Stimulated activated naive CD8-positive, alpha-beta T cell treated with anti-CD3 and anti-CD28 coated beads, Interleukin-15, Interleukin-2, amounts not matched to agents 100 ng/mL and 50 ng/mL, for 24 hours (primary cell): ENCODE data around the gene PTPN5.
A peak's percentile ranks its signal among the peaks of the same experiment; 100 is the strongest.

Experiments
- H3K27ac Mint-ChIP-seq: one replicate; pipeline ENCODE4 v1.8.0; 2021; ENCODE audit warnings: mild to moderate bottlenecking, mixed read lengths
- H3K27me3 Mint-ChIP-seq: one replicate; pipeline ENCODE4 v1.8.0; 2021; ENCODE audit warnings: mixed read lengths
- H3K36me3 Mint-ChIP-seq: one replicate; pipeline ENCODE4 v1.8.0; 2021; ENCODE audit warnings: low read depth, mixed read lengths
- H3K4me1 Mint-ChIP-seq: one replicate; pipeline ENCODE4 v1.8.0; 2021; ENCODE audit warnings: low read depth, mixed read lengths
- H3K4me3 Mint-ChIP-seq: one replicate; pipeline ENCODE4 v1.8.0; 2021; ENCODE audit warnings: mild to moderate bottlenecking, mixed read lengths
- H3K9me3 Mint-ChIP-seq: one replicate; pipeline ENCODE4 v1.8.0; 2021; ENCODE audit warnings: mixed read lengths

The PTPN5 gene

GRCh38 chr11:18780896-18781295, 10.7 kb downstream of the PTPN5 start:
- H3K27ac Mint-ChIP-seq = no peak overlapping the region
- no peaks in the 10 kb centered on the region for H3K36me3 Mint-ChIP-seq
- no peak overlapping the region for H3K4me3 Mint-ChIP-seq
- peaks cover 5% of the 10 kb centered on the region for H3K4me1 Mint-ChIP-seq
- no peaks in the 10 kb centered on the region for H3K27me3 Mint-ChIP-seq
- H3K9me3 Mint-ChIP-seq = no peaks in the 10 kb centered on the region

- Mint-ChIP-seq H3K27ac (no peak overlapping the region), H3K9me3 (no peaks in the 10 kb centered on the region), H3K36me3 (no peaks in the 10 kb centered on the region), H3K27me3 (no peaks in the 10 kb centered on the region), H3K4me3 (no peak overlapping the region), H3K4me1 (peaks cover 5% of the 10 kb centered on the region)
These were observed 11.3 kb downstream of the PTPN5 start for GRCh38 chr11:18780329-18780728.

GRCh38 chr11:18778468-18778867, 13.1 kb downstream of the PTPN5 start:
- no peak overlapping the region for H3K4me3 Mint-ChIP-seq
- peaks cover 5% of the 10 kb centered on the region for H3K4me1 Mint-ChIP-seq
- H3K27ac Mint-ChIP-seq = no peak overlapping the region

GRCh38 chr11:18776324-18776723, 15.3 kb downstream of the PTPN5 start:
- Mint-ChIP-seq H3K4me1 (peaks cover 5% of the 10 kb centered on the region), H3K27me3 (peaks cover 4% of the 10 kb centered on the region), H3K27ac (no peak overlapping the region), H3K36me3 (no peaks in the 10 kb centered on the region), H3K9me3 (no peaks in the 10 kb centered on the region), H3K4me3 (no peak overlapping the region)

More at GRCh38 chr11:18778468-18778867, 13.1 kb downstream of the PTPN5 start:
- Mint-ChIP-seq H3K9me3 (no peaks in the 10 kb centered on the region), H3K27me3 (no peaks in the 10 kb centered on the region), H3K36me3 (no peaks in the 10 kb centered on the region)

- Mint-ChIP-seq H3K4me1 (peaks cover 5% of the 10 kb centered on the region), H3K36me3 (no peaks in the 10 kb centered on the region), H3K27me3 (peaks cover 7% of the 10 kb centered on the region), H3K4me3 (no peak overlapping the region), H3K27ac (no peak overlapping the region), H3K9me3 (no peaks in the 10 kb centered on the region)
These were observed 15.9 kb downstream of the PTPN5 start for GRCh38 chr11:18775492-18776292.

- Mint-ChIP-seq H3K4me1 (peaks cover 5% of the 10 kb centered on the region), H3K4me3 (no peak overlapping the region), H3K27ac (no peak overlapping the region), H3K9me3 (no peaks in the 10 kb centered on the region), H3K27me3 (peaks cover 7% of the 10 kb centered on the region), H3K36me3 (no peaks in the 10 kb centered on the region)
These were observed 16.8 kb downstream of the PTPN5 start for GRCh38 chr11:18774801-18775200.

- Mint-ChIP-seq H3K4me3 (no peak overlapping the region), H3K9me3 (no peaks in the 10 kb centered on the region), H3K4me1 (peaks cover 8% of the 10 kb centered on the region), H3K27ac (no peak overlapping the region), H3K36me3 (no peaks in the 10 kb centered on the region), H3K27me3 (peaks cover 7% of the 10 kb centered on the region)
These were observed 17.9 kb downstream of the PTPN5 start for GRCh38 chr11:18773681-18774080.

- H3K4me1 Mint-ChIP-seq = peaks cover 11% of the 10 kb centered on the region
- no peaks in the 10 kb centered on the region for H3K9me3 Mint-ChIP-seq
- H3K36me3 Mint-ChIP-seq = no peaks in the 10 kb centered on the region
- no peak overlapping the region for H3K4me3 Mint-ChIP-seq
- peaks cover 7% of the 10 kb centered on the region for H3K27me3 Mint-ChIP-seq
- no peak overlapping the region for H3K27ac Mint-ChIP-seq
These were observed 18.5 kb downstream of the PTPN5 start for GRCh38 chr11:18773104-18773503.

- Mint-ChIP-seq H3K36me3 (no peaks in the 10 kb centered on the region), H3K4me1 (peaks cover 16% of the 10 kb centered on the region), H3K9me3 (no peaks in the 10 kb centered on the region), H3K27me3 (peaks cover 7% of the 10 kb centered on the region), H3K27ac (no peak overlapping the region), H3K4me3 (no peak overlapping the region)
These were observed 19.4 kb downstream of the PTPN5 start for GRCh38 chr11:18772211-18772610.

GRCh38 chr11:18771266-18772035, 20.1 kb downstream of the PTPN5 start:
- Mint-ChIP-seq H3K9me3 (no peaks in the 10 kb centered on the region), H3K27me3 (peaks cover 7% of the 10 kb centered on the region), H3K4me1 (peaks cover 16% of the 10 kb centered on the region), H3K27ac (no peak overlapping the region), H3K36me3 (no peaks in the 10 kb centered on the region), H3K4me3 (no peak overlapping the region)

GRCh38 chr11:18770479-18771125, 21.0 kb downstream of the PTPN5 start:
- Mint-ChIP-seq H3K4me1 (peaks cover 16% of the 10 kb centered on the region), H3K27me3 (peaks cover 7% of the 10 kb centered on the region), H3K4me3 (no peak overlapping the region), H3K36me3 (no peaks in the 10 kb centered on the region), H3K9me3 (no peaks in the 10 kb centered on the region), H3K27ac (no peak overlapping the region)

GRCh38 chr11:18769802-18770456, 21.7 kb downstream of the PTPN5 start:
- Mint-ChIP-seq H3K27ac (peak overlapping the region; percentile 63), H3K9me3 (no peaks in the 10 kb centered on the region), H3K4me1 (peaks cover 16% of the 10 kb centered on the region), H3K4me3 (no peak overlapping the region), H3K27me3 (peaks cover 7% of the 10 kb centered on the region), H3K36me3 (no peaks in the 10 kb centered on the region)

GRCh38 chr11:18768978-18769377, 22.6 kb downstream of the PTPN5 start:
- peaks cover 22% of the 10 kb centered on the region for H3K4me1 Mint-ChIP-seq
- H3K4me3 Mint-ChIP-seq = no peak overlapping the region
- peaks cover 7% of the 10 kb centered on the region for H3K27me3 Mint-ChIP-seq
- no peaks in the 10 kb centered on the region for H3K9me3 Mint-ChIP-seq
- no peak overlapping the region for H3K27ac Mint-ChIP-seq
- H3K36me3 Mint-ChIP-seq = no peaks in the 10 kb centered on the region

- Mint-ChIP-seq H3K36me3 (no peaks in the 10 kb centered on the region), H3K4me1 (peaks cover 27% of the 10 kb centered on the region), H3K4me3 (no peak overlapping the region), H3K27ac (no peak overlapping the region), H3K9me3 (no peaks in the 10 kb centered on the region), H3K27me3 (peaks cover 7% of the 10 kb centered on the region)
These were observed 23.1 kb downstream of the PTPN5 start for GRCh38 chr11:18768472-18768901.
